Measurements from ENCODE around the gene TALDO1. TPM values are rescaled to one million over a fixed set of nuclear protein-coding genes. Genes with fewer than 3 reads are reported as not detected.
A peak's percentile ranks its signal among the peaks of the same experiment; 100 is the strongest.

TALDO1 gene
- total RNA-seq, 6 experiments from 2014 or later = 102 to 184 (median 150) TPM

DNA sequence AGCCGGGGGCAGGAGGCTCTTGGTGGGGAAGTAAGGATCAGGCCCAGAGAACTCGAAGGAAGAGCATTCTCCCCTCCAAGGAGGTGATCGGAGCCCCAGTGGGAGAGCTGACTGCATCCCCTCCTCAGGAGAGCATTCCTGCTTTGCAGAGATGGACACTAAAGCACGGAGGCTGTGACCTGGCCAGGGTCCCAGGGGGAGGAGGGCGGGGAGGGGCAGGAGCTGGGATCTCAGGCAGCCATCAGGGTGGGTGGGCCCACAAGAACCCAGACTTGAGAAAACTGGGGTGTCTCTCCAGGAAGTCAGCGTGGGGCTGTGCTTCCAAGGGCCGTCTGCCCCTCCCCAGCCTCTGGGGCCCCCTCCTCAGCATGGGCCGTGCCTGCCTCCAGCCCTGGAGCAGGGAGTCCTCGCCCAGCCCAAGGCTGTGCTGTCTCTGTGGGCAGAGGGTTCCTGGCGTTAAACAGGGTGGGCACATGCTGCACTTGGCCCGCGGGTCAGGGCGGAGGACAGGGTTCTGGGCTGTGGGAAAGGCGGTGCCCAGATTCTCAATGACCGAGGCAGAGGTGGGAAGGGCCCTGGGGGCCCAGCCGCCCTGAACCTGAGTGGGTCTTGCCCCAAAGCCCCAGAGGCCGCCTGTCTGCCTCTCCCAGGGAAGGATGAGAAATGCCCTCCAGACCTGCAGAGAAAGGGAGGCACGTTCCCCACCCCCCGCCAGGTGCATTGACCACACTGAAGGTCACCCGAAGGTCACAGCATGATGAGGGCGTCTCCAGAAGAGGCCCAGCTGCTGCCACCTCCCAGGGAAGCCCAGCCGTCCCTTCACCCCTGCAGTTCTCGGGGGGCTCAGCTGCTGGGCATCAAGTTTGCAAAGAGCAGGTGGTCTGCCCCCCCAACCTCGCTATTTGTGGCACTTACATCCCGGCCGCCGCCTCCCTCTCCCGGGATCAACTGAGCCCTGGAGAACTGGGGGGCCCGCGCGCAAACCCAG lies 42.0 kb downstream of the TALDO1 start:
- TF ChIP-seq, protein P1, sequence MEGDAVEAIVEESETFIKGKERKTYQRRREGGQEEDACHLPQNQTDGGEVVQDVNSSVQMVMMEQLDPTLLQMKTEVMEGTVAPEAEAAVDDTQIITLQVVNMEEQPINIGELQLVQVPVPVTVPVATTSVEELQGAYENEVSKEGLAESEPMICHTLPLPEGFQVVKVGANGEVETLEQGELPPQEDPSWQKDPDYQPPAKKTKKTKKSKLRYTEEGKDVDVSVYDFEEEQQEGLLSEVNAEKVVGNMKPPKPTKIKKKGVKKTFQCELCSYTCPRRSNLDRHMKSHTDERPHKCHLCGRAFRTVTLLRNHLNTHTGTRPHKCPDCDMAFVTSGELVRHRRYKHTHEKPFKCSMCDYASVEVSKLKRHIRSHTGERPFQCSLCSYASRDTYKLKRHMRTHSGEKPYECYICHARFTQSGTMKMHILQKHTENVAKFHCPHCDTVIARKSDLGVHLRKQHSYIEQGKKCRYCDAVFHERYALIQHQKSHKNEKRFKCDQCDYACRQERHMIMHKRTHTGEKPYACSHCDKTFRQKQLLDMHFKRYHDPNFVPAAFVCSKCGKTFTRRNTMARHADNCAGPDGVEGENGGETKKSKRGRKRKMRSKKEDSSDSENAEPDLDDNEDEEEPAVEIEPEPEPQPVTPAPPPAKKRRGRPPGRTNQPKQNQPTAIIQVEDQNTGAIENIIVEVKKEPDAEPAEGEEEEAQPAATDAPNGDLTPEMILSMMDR (IDR thresholded peaks at IDR 0.05) = no peak
- TF ChIP-seq POLR2A (IDR thresholded peaks at IDR 0.05) = no peak
- H3K36me3 ChIP-seq = peaks cover 0 to 7% (median 0%) of the 10 kb centered on the region in 4 donors
- H3K27ac ChIP-seq = no peak overlapping the region
- no peaks in the 10 kb centered on the region for H3K9me3 ChIP-seq
- H3K4me1 ChIP-seq = peaks cover 0 to 4% (median 0%) of the 10 kb centered on the region in 4 donors
- 16% methylated on average over 9 of the region's 31 CpGs for WGBS (ENCODE audit: insufficient coverage, low coverage, low lambda C conversion rate, missing lambda C conversion rate)
- DNase-seq (peak in 1 of 3 donors; percentile 16), ATAC-seq (peak in 3 of 4 donors; percentile 3 to 13 (median 4))
- intact Hi-C loops (cut with DNase I) = no loop called here
- no peaks in the 10 kb centered on the region for H3K27me3 ChIP-seq
- no peak overlapping the region for H3K4me3 ChIP-seq

DNA sequence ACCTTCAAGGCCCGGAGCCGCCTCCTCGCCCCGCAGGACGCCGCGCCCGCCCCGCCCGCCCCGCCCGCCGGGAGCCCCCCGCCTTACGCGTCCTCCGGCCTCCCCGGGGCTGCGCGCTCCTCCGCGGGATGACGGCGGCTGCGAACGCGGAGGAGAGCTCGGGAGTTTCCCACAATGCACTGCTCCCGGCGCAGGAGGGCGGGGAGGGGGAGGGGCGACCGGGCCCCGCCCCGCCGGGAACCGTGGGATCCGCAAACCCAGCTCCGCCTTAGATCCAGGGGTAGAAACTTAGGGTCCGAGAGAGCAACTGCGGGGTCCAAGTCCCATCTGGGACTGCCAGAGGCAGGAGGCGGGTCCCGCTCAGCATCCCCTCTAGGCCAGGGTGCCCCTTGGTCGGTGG lies 42.7 kb downstream of the TALDO1 start, which contains the start of gene CEND1:
TSS of gene CEND1 (minus strand) at position 148 of the 400 bp plus-strand sequence. CDS start 1,514 bp downstream, outside the sequence.
- H3K27ac ChIP-seq = no peak within 1 kb of the TSS
- DNase-seq (no peak), ATAC-seq (peak; percentile 7 to 38 (median 26))
- H3K27me3 ChIP-seq = no peaks in the 10 kb centered on the region
- peaks cover 0 to 11% (median 0%) of the 10 kb centered on the region in 4 donors for H3K4me1 ChIP-seq
- H3K36me3 ChIP-seq = peaks cover 0 to 5% (median 0%) of the 10 kb centered on the region in 4 donors
- TF ChIP-seq, protein P1 (IDR thresholded peaks at IDR 0.05) = no peak
- no peak for TF ChIP-seq POLR2A (IDR thresholded peaks at IDR 0.05)
- WGBS (ENCODE audit: insufficient coverage, low coverage, low lambda C conversion rate, missing lambda C conversion rate) = 10% methylated on average over 2 of the region's 44 CpGs
- H3K9me3 ChIP-seq = no peaks in the 10 kb centered on the region
- intact Hi-C loops (cut with DNase I) = no loop called here
- H3K4me3 ChIP-seq = no peak within 1 kb of the TSS

DNA sequence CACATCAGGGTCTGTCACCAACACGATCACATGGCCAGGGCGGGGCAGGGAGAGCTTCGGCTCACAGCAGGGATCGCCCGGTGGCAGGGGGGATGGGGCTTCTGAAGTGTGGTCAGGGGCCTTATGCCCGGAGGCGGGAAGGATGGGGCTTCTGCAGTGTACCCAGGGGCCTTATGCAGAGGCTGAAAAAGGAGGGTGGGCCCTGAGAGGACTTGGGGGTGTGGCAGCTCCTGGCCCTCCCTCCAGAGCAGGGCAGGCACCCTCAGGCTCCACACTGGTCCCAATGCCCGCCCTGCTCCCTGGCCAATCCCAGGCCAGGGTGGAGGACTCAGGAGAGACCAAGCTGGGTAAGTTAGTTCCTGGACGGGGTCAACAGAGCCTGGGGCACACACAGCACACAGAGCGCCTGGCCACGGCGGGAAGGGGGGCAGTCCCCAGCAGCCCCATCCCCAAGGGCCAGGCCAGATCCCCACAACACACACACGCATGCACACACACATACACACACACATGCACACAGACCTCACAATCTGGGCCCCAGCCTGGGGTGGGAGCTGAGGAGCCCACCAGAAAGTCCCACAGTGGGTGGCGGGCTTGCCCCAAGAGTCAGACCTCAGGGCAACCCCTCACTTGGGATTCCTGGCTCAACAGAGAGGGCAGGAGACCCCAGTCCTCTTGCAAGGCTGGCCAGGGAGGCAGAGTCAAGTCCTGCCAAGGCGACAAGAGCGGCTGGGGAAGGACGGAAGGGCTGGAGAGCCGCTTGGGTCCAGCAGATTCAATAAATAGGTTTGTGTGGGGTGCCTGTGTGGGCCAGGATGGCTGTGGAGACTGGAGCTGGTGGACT lies 43.7 kb downstream of the TALDO1 start:
- Histone ChIP-seq H3K36me3 (peaks cover 0 to 5% (median 0%) of the 10 kb centered on the region in 4 donors), H3K9me3 (no peaks in the 10 kb centered on the region), H3K4me1 (peaks cover 0 to 12% (median 0%) of the 10 kb centered on the region in 4 donors), H3K27me3 (no peaks in the 10 kb centered on the region), H3K4me3 (no peak overlapping the region), H3K27ac (no peak overlapping the region)
- TF ChIP-seq, protein P1 (IDR thresholded peaks at IDR 0.05) = no peak
- TF ChIP-seq POLR2A (IDR thresholded peaks at IDR 0.05) = no peak
- intact Hi-C loops (cut with DNase I) = no loop called here
- ATAC-seq (peak; percentile 4 to 29 (median 17)), DNase-seq (no peak)
- 52% methylated on average over 6 of the region's 18 CpGs for WGBS (ENCODE audit: insufficient coverage, low coverage, low lambda C conversion rate, missing lambda C conversion rate)
